Gastrocnemius medialis (tissue), 4 donors: ENCODE results near the gene ZC2HC1B. TPM values are rescaled to one million over a fixed set of nuclear protein-coding genes. Genes with fewer than 3 reads are reported as not detected.

Experiments
- ATAC-seq, 2 donors: fragments of 150-250 bp; one replicate each; pipeline ENCODE4 v1.9.1; 2016
- DNase-seq, 2 donors: peaks; one replicate each; pipeline ENCODE4 v3.0.0-alpha.2; 2019
- H3K27ac ChIP-seq, 4 donors: fragments of 200-600 bp; sonication (generic); 1 replicate in 1 of 4; 2 replicates in 3 of 4; pipeline ENCODE4 v1.5.1; 2016 to 2018; ENCODE audit warnings: mild to moderate bottlenecking in 2 of 4, moderate library complexity in 1 of 4
- H3K27me3 ChIP-seq, 3 donors: fragments of 200-600 bp; sonication (generic) in 2 of 3; 1 replicate in 1 of 3; 2 replicates in 2 of 3; pipeline versions ENCODE4 v1.5.1 to v1.6.0; 2016 to 2019; ENCODE audit warnings: mild to moderate bottlenecking in 1 of 3, moderate library complexity in 1 of 3
- H3K36me3 ChIP-seq, 2 donors: fragments of 200-600 bp; sonication (generic) in 1 of 2; one replicate each; pipeline ENCODE4 v1.5.1; 2017 to 2018
- H3K4me1 ChIP-seq, 2 donors: fragments of 200-600 bp; sonication (generic) in 1 of 2; one replicate each; pipeline ENCODE4 v1.5.1; 2016 to 2017; ENCODE audit warnings: mild to moderate bottlenecking in 2 of 2
- H3K4me3 ChIP-seq, 4 donors: fragments of 200-600 bp; sonication (generic) in 3 of 4; 1 replicate in 1 of 4; 2 replicates in 3 of 4; pipeline ENCODE4 v1.5.1; 2016 to 2019; ENCODE audit warnings: mild to moderate bottlenecking in 2 of 4
- H3K9me3 ChIP-seq, 3 donors: fragments of 200-600 bp; sonication (generic) in 2 of 3; 1 replicate in 1 of 3; 2 replicates in 2 of 3; pipeline ENCODE4 v1.5.1; 2016 to 2019
- CTCF ChIP-seq, 5 experiments: fragments of 450-650 bp in 3 of 5; fragments of 200-600 bp in 2 of 5; sonication (generic) in 2 of 5; IDR thresholded peaks in 4 of 5; conservative IDR thresholded peaks in 1 of 5; 1 replicate in 4 of 5; 2 replicates in 1 of 5; pipeline ENCODE4 v1.5.1; 2016 to 2019; ENCODE audit warnings: antibody characterized with exemption in 5 of 5, mild to moderate bottlenecking in 3 of 5, moderate library complexity in 3 of 5
- POLR2A ChIP-seq, 2 donors: fragments of 450-650 bp; IDR thresholded peaks; one replicate each; pipeline ENCODE4 v1.6.1; 2017; ENCODE audit warnings: antibody characterized with exemption in 2 of 2, mild to moderate bottlenecking in 2 of 2, moderate library complexity in 2 of 2
- in situ Hi-C, 4 donors: fragments of 200-750 bp; cut with MboI; loops; one replicate each; pipeline versions ENCODE4 v1.15.0 to v1.8.0; 2017; ENCODE audit warnings: low sequenced_read_pairs in 4 of 4
- intact Hi-C: fragments of 100-400 bp; cut with DNase I; formaldehyde crosslinking; loops from one replicate; pipeline ENCODE4 v1.15.1; 2023; ENCODE audit warnings: low total_unique reads
- total RNA-seq, 4 donors: library from RNA; depleted of rRNA; stranded (reverse); fragments of >200 nt; gene quantifications; one replicate each; pipeline versions ENCODE4 v1.1.0 to v1.2.3, GENCODE V29; 2016

Gene ZC2HC1B
- not detected for total RNA-seq

GRCh38 chr6:143864234-143864633 lies at the start of gene ZC2HC1B:
TSS of gene ZC2HC1B (plus strand) at chr6:143864474. CDS start at chr6:143864540, 66 bp downstream.
- TF ChIP-seq POLR2A (IDR thresholded peaks at IDR 0.05) = no peak
- TF ChIP-seq CTCF (IDR thresholded peaks at IDR 0.05 in 4 of 5, conservative IDR thresholded peaks at IDR 0.05 in 1 of 5) = no peak
- Histone ChIP-seq H3K9me3 (no peaks in the 10 kb centered on the region), H3K27me3 (no peaks in the 10 kb centered on the region), H3K4me3 (no peak within 1 kb of the TSS), H3K36me3 (peaks cover 0 to 60% of the 10 kb centered on the region in 2 donors), H3K4me1 (no peaks in the 10 kb centered on the region), H3K27ac (no peak within 1 kb of the TSS)
- in situ Hi-C loops = no loop called here
- ATAC-seq = no peak
- intact Hi-C loops = no loop called here
- DNase-seq = no peak

GRCh38 chr6:143817621-143818020 lies 46.7 kb upstream of the ZC2HC1B start:
- ATAC-seq = no peak
- no peak overlapping the region for H3K27ac ChIP-seq
- DNase-seq = no peak
- in situ Hi-C loops (no loop called here), intact Hi-C loops (no loop called here)
- no peaks in the 10 kb centered on the region for H3K4me1 ChIP-seq
- H3K4me3 ChIP-seq = no peak overlapping the region
- no peaks in the 10 kb centered on the region for H3K27me3 ChIP-seq
- no peaks in the 10 kb centered on the region for H3K36me3 ChIP-seq
- H3K9me3 ChIP-seq = no peaks in the 10 kb centered on the region
- no peak for TF ChIP-seq POLR2A (IDR thresholded peaks at IDR 0.05)

GRCh38 chr6:143821359-143821758 lies 42.9 kb upstream of the ZC2HC1B start:
- Histone ChIP-seq H3K4me1 (no peaks in the 10 kb centered on the region), H3K27ac (no peak overlapping the region), H3K27me3 (no peaks in the 10 kb centered on the region), H3K4me3 (no peak overlapping the region), H3K36me3 (no peaks in the 10 kb centered on the region), H3K9me3 (no peaks in the 10 kb centered on the region)
- intact Hi-C loops = no loop called here
- in situ Hi-C loops = no loop called here
- TF ChIP-seq POLR2A (IDR thresholded peaks at IDR 0.05) (no peak), CTCF (IDR thresholded peaks at IDR 0.05 in 4 of 5, conservative IDR thresholded peaks at IDR 0.05 in 1 of 5) (no peak)
- ATAC-seq (no peak), DNase-seq (no peak)

- Histone ChIP-seq H3K9me3 (no peaks in the 10 kb centered on the region), H3K27ac (no peak overlapping the region), H3K27me3 (no peaks in the 10 kb centered on the region), H3K4me1 (no peaks in the 10 kb centered on the region), H3K36me3 (no peaks in the 10 kb centered on the region), H3K4me3 (no peak overlapping the region)
- in situ Hi-C loops = no loop called here
- DNase-seq (no peak), ATAC-seq (no peak)
- TF ChIP-seq CTCF (IDR thresholded peaks at IDR 0.05 in 4 of 5, conservative IDR thresholded peaks at IDR 0.05 in 1 of 5) = no peak
- TF ChIP-seq POLR2A (IDR thresholded peaks at IDR 0.05) = no peak
- intact Hi-C loops = no loop called here
Observed at GRCh38 chr6:143822584-143823024, 41.7 kb upstream of the ZC2HC1B start.

- Histone ChIP-seq H3K9me3 (no peaks in the 10 kb centered on the region), H3K27me3 (no peaks in the 10 kb centered on the region), H3K4me1 (no peaks in the 10 kb centered on the region), H3K4me3 (no peak overlapping the region), H3K36me3 (no peaks in the 10 kb centered on the region), H3K27ac (no peak overlapping the region)
- in situ Hi-C loops = no loop called here
- no peak for DNase-seq
- intact Hi-C loops = no loop called here
- TF ChIP-seq CTCF (IDR thresholded peaks at IDR 0.05 in 4 of 5, conservative IDR thresholded peaks at IDR 0.05 in 1 of 5) = no peak
- no peak for TF ChIP-seq POLR2A (IDR thresholded peaks at IDR 0.05)
- ATAC-seq = no peak
Observed at GRCh38 chr6:143823548-143823947, 40.7 kb upstream of the ZC2HC1B start.
